Liver (tissue), 9 donors: ENCODE data around the gene MEIS2. TPM values are rescaled to one million over a fixed set of nuclear protein-coding genes. Genes with fewer than 3 reads are reported as not detected.

Experiments
- DNase-seq: peaks from one replicate; pipeline ENCODE4 v3.0.0-alpha.2; 2017; ENCODE audit warnings: low spot score
- H3K27ac ChIP-seq, 2 donors: one replicate each; pipeline ENCODE4 v1.7.0; 2013; ENCODE audit warnings: inconsistent platforms in 2 of 2, low read length in 2 of 2, control low read depth in 1 of 2, low read depth in 1 of 2, mild to moderate bottlenecking in 1 of 2
- H3K27me3 ChIP-seq, 4 donors: one replicate each; pipeline versions ENCODE4 v1.6.1 to v1.7.0; 2013; ENCODE audit warnings: low read length in 3 of 4, inconsistent platforms in 1 of 4, mild to moderate bottlenecking in 1 of 4, moderate library complexity in 1 of 4; ENCODE audit not compliant: control insufficient read depth in 4 of 4, insufficient read depth in 4 of 4
- H3K36me3 ChIP-seq, 4 donors: one replicate each; pipeline versions ENCODE4 v1.6.1 to v1.7.0; 2013; ENCODE audit warnings: low read length in 3 of 4, mild to moderate bottlenecking in 3 of 4, low read depth in 1 of 4, moderate library complexity in 1 of 4; ENCODE audit not compliant: control insufficient read depth in 4 of 4, insufficient read depth in 3 of 4
- H3K4me1 ChIP-seq, 4 donors: one replicate each; pipeline versions ENCODE4 v1.6.1 to v1.7.0; 2013; ENCODE audit warnings: low read length in 3 of 4, mild to moderate bottlenecking in 3 of 4, moderate library complexity in 1 of 4; ENCODE audit not compliant: control insufficient read depth in 4 of 4, insufficient read depth in 4 of 4
- H3K4me3 ChIP-seq, 3 donors: one replicate each; pipeline versions ENCODE4 v1.6.1 to v1.7.0; 2013; ENCODE audit warnings: low read length in 3 of 3, control low read depth in 1 of 3, low read depth in 1 of 3, mild to moderate bottlenecking in 1 of 3
- H3K9ac ChIP-seq, 2 donors: one replicate each; pipeline ENCODE4 v1.7.0; 2013; ENCODE audit warnings: low read length in 2 of 2, mild to moderate bottlenecking in 2 of 2, moderate library complexity in 2 of 2, control low read depth in 1 of 2, low read depth in 1 of 2
- H3K9me3 ChIP-seq, 4 donors: one replicate each; pipeline versions ENCODE4 v1.6.1 to v1.7.0; 2013; ENCODE audit warnings: low read length in 3 of 4; ENCODE audit not compliant: control insufficient read depth in 4 of 4
- EGR1 ChIP-seq, 2 donors: IDR thresholded peaks; 2 replicates each; pipeline ENCODE4 v1.6.1; 2016 to 2018; ENCODE audit warnings: antibody characterized with exemption in 2 of 2, low read depth in 2 of 2
- FOXA1 ChIP-seq: IDR thresholded peaks from 2 replicates; pipeline ENCODE4 v1.6.1; 2016; ENCODE audit warnings: antibody characterized with exemption
- FOXA2 ChIP-seq: IDR thresholded peaks from 2 replicates; pipeline ENCODE4 v1.6.1; 2016; ENCODE audit warnings: antibody characterized with exemption
- GABPA ChIP-seq, 2 donors: IDR thresholded peaks in 1 of 2; conservative IDR thresholded peaks in 1 of 2; 2 replicates each; pipeline ENCODE4 v1.6.1; 2016; ENCODE audit warnings: antibody characterized with exemption in 2 of 2, mild to moderate bottlenecking in 1 of 2, moderate library complexity in 1 of 2
- HNF4A ChIP-seq, 2 donors: conservative IDR thresholded peaks; 2 replicates each; pipeline ENCODE4 v1.6.1; 2016; ENCODE audit warnings: antibody characterized with exemption in 2 of 2, mild to moderate bottlenecking in 2 of 2
- HNF4G ChIP-seq: IDR thresholded peaks from 2 replicates; pipeline ENCODE4 v1.6.1; 2016; ENCODE audit warnings: antibody characterized with exemption
- JUND ChIP-seq, 2 donors: IDR thresholded peaks; 2 replicates each; pipeline ENCODE4 v1.6.1; 2016; ENCODE audit warnings: antibody characterized with exemption in 2 of 2
- RAD21 ChIP-seq, 2 donors: IDR thresholded peaks; 2 replicates each; pipeline ENCODE4 v1.6.1; 2016; ENCODE audit warnings: antibody characterized with exemption in 2 of 2, mild to moderate bottlenecking in 2 of 2
- RXRA ChIP-seq, 2 donors: IDR thresholded peaks; 2 replicates each; pipeline ENCODE4 v1.6.1; 2017 to 2018; ENCODE audit warnings: antibody characterized with exemption in 2 of 2, mild to moderate bottlenecking in 1 of 2
- SP1 ChIP-seq: IDR thresholded peaks from 2 replicates; pipeline ENCODE4 v1.6.1; 2018; ENCODE audit warnings: antibody characterized with exemption, mild to moderate bottlenecking
- TAF1 ChIP-seq: conservative IDR thresholded peaks from 2 replicates; pipeline ENCODE4 v1.6.1; 2016; ENCODE audit warnings: antibody characterized with exemption, mild to moderate bottlenecking
- WGBS: extraction: QIAGEN DNeasy Blood & Tissue Kit; methylation state at CpG from one replicate; pipeline ENCODE4 v1.1.7; 2013; 5-methylcytosine and 5-hydroxymethylcytosine counted together
- polyA plus RNA-seq, 2 donors: library from polyadenylated mRNA; stranded (reverse) in 1 of 2; unstranded in 1 of 2; fragments of 200-250 nt in 1 of 2; fragments of >200 nt in 1 of 2; fragmentation: Nextera tagmentation in 1 of 2; extraction: Ambion mirVana in 1 of 2; gene quantifications; one replicate each; pipeline versions ENCODE4 v1.2.1 to v1.2.3, GENCODE V29; 2013 to 2015
- total RNA-seq, 2 donors: library from RNA; depleted of rRNA; stranded (reverse); fragments of >200 nt; gene quantifications; one replicate each; pipeline ENCODE4 v1.2.3, GENCODE V29; 2014
- TF ChIP-seq, protein P1 (sequence below): IDR thresholded peaks from 2 replicates; pipeline ENCODE4 v1.6.1; 2016; ENCODE audit warnings: antibody characterized with exemption
- TF ChIP-seq, protein P2 (sequence below): IDR thresholded peaks from 2 replicates; pipeline ENCODE4 v1.6.1; 2016; ENCODE audit warnings: antibody characterized with exemption
- TF ChIP-seq, protein P3 (sequence below): fragments of 150-350 bp; IDR thresholded peaks from 2 replicates; pipeline ENCODE4 v1.5.1; 2017; ENCODE audit warnings: improper control_type of control experiment, low read depth, low read length; ENCODE audit not compliant: missing input control
- TF ChIP-seq, protein P4 (sequence below): IDR thresholded peaks from 2 replicates; pipeline ENCODE4 v1.6.1; 2016; ENCODE audit warnings: antibody characterized with exemption
- TF ChIP-seq, protein P5 (sequence below): IDR thresholded peaks from 2 replicates; pipeline ENCODE4 v1.6.1; 2016; ENCODE audit warnings: antibody characterized with exemption, mild to moderate bottlenecking
- donor health status: healthy.
- donor health status: healthy.
- donor health status: healthy.
- donor health status: healthy.
- donor health status: healthy.

MEIS2 gene
- total and polyA plus RNA-seq, 4 donors, result 3.9 to 12.6 (median 7.6) TPM

DNA sequence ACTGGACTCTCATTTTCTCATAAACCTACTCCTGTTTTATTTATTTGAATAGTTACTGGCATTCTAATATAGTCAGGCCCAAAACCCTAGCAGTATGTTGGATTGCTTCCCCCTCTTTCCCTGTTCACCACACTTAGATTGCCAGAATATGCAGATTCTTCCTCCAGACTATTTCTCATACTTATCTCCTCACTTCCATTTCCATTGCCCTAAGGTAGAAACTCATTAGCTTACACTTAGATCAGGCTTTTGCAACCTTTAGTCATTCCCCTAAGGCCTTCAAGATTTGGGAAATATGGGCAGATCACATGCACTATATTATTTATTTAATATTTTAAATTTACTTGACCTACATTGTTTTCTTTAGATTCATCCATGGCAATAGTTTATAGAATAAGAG lies 98.9 kb downstream of the MEIS2 start:
- H3K4me3 ChIP-seq, result no peak overlapping the region
- no peak overlapping the region for H3K9ac ChIP-seq
- TF ChIP-seq TAF1, result no peak
- no peak for TF ChIP-seq JUND (IDR thresholded peaks at IDR 0.05)
- TF ChIP-seq, protein P1, sequence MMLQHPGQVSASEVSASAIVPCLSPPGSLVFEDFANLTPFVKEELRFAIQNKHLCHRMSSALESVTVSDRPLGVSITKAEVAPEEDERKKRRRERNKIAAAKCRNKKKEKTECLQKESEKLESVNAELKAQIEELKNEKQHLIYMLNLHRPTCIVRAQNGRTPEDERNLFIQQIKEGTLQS, result no peak
- TF ChIP-seq SP1, result no peak
- no peak for TF ChIP-seq HNF4A (conservative IDR thresholded peaks at IDR 0.05)
- TF ChIP-seq RAD21 (IDR thresholded peaks at IDR 0.05), result no peak
- TF ChIP-seq, protein P2, sequence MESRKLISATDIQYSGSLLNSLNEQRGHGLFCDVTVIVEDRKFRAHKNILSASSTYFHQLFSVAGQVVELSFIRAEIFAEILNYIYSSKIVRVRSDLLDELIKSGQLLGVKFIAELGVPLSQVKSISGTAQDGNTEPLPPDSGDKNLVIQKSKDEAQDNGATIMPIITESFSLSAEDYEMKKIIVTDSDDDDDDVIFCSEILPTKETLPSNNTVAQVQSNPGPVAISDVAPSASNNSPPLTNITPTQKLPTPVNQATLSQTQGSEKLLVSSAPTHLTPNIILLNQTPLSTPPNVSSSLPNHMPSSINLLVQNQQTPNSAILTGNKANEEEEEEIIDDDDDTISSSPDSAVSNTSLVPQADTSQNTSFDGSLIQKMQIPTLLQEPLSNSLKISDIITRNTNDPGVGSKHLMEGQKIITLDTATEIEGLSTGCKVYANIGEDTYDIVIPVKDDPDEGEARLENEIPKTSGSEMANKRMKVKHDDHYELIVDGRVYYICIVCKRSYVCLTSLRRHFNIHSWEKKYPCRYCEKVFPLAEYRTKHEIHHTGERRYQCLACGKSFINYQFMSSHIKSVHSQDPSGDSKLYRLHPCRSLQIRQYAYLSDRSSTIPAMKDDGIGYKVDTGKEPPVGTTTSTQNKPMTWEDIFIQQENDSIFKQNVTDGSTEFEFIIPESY, result no peak
- no peak for TF ChIP-seq GABPA (IDR thresholded peaks at IDR 0.05 in 1 of 2, conservative IDR thresholded peaks at IDR 0.05 in 1 of 2)
- TF ChIP-seq FOXA2, result no peak
- TF ChIP-seq, protein P3, sequence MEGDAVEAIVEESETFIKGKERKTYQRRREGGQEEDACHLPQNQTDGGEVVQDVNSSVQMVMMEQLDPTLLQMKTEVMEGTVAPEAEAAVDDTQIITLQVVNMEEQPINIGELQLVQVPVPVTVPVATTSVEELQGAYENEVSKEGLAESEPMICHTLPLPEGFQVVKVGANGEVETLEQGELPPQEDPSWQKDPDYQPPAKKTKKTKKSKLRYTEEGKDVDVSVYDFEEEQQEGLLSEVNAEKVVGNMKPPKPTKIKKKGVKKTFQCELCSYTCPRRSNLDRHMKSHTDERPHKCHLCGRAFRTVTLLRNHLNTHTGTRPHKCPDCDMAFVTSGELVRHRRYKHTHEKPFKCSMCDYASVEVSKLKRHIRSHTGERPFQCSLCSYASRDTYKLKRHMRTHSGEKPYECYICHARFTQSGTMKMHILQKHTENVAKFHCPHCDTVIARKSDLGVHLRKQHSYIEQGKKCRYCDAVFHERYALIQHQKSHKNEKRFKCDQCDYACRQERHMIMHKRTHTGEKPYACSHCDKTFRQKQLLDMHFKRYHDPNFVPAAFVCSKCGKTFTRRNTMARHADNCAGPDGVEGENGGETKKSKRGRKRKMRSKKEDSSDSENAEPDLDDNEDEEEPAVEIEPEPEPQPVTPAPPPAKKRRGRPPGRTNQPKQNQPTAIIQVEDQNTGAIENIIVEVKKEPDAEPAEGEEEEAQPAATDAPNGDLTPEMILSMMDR, result no peak
- TF ChIP-seq, protein P4, sequence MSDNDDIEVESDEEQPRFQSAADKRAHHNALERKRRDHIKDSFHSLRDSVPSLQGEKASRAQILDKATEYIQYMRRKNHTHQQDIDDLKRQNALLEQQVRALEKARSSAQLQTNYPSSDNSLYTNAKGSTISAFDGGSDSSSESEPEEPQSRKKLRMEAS, result no peak
- no peak for TF ChIP-seq EGR1 (IDR thresholded peaks at IDR 0.05; ENCODE audit: low read depth in 2 of 2)
- DNase-seq, result no peak
- no peaks in the 10 kb centered on the region for H3K4me1 ChIP-seq
- H3K27me3 ChIP-seq, result no peaks in the 10 kb centered on the region
- no peak overlapping the region for H3K27ac ChIP-seq
- no peaks in the 10 kb centered on the region for H3K9me3 ChIP-seq
- peaks cover 0 to 6% (median 0%) of the 10 kb centered on the region in 4 donors for H3K36me3 ChIP-seq

DNA sequence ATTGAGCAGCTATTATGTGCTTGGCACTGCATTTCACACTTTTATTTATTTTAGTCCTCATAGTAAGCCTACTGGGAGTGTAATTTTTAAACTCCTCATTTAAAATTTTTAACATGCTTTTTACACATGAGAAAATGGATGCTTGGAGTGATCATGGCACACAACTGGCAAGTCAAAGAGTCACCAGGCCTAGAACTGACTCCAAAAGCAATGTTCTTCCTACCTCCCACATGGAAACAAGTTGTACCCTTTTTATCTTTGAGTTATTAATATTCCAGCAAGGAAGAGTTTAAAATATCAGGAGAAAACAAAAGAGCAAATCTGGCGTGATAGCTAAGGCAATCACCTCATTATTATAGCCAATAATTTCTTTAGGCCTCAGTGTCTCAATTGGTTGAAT lies 100.6 kb downstream of the MEIS2 start:
- Histone ChIP-seq H3K36me3 (no peaks in the 10 kb centered on the region), H3K9ac (no peak overlapping the region), H3K4me3 (no peak overlapping the region), H3K4me1 (no peaks in the 10 kb centered on the region), H3K27ac (no peak overlapping the region), H3K27me3 (no peaks in the 10 kb centered on the region), H3K9me3 (no peaks in the 10 kb centered on the region)
- no peak for DNase-seq
- WGBS, result 94% methylated on average over 1 of the region's 1 CpG
- TF ChIP-seq FOXA1, result no peak
- no peak for TF ChIP-seq FOXA2
- TF ChIP-seq, protein P3, result no peak
- TF ChIP-seq HNF4A (conservative IDR thresholded peaks at IDR 0.05), result no peak
- no peak for TF ChIP-seq EGR1 (IDR thresholded peaks at IDR 0.05; ENCODE audit: low read depth in 2 of 2)
- TF ChIP-seq, protein P5, sequence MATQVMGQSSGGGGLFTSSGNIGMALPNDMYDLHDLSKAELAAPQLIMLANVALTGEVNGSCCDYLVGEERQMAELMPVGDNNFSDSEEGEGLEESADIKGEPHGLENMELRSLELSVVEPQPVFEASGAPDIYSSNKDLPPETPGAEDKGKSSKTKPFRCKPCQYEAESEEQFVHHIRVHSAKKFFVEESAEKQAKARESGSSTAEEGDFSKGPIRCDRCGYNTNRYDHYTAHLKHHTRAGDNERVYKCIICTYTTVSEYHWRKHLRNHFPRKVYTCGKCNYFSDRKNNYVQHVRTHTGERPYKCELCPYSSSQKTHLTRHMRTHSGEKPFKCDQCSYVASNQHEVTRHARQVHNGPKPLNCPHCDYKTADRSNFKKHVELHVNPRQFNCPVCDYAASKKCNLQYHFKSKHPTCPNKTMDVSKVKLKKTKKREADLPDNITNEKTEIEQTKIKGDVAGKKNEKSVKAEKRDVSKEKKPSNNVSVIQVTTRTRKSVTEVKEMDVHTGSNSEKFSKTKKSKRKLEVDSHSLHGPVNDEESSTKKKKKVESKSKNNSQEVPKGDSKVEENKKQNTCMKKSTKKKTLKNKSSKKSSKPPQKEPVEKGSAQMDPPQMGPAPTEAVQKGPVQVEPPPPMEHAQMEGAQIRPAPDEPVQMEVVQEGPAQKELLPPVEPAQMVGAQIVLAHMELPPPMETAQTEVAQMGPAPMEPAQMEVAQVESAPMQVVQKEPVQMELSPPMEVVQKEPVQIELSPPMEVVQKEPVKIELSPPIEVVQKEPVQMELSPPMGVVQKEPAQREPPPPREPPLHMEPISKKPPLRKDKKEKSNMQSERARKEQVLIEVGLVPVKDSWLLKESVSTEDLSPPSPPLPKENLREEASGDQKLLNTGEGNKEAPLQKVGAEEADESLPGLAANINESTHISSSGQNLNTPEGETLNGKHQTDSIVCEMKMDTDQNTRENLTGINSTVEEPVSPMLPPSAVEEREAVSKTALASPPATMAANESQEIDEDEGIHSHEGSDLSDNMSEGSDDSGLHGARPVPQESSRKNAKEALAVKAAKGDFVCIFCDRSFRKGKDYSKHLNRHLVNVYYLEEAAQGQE, result no peak
- TF ChIP-seq, protein P2, result no peak
- TF ChIP-seq RXRA (IDR thresholded peaks at IDR 0.05), result no peak
- TF ChIP-seq TAF1, result no peak
- TF ChIP-seq, protein P4, result no peak
- no peak for TF ChIP-seq GABPA (IDR thresholded peaks at IDR 0.05 in 1 of 2, conservative IDR thresholded peaks at IDR 0.05 in 1 of 2)
- no peak for TF ChIP-seq HNF4G
- TF ChIP-seq, protein P1, result no peak
